ENCODE results near the gene IRF7. TPM values are rescaled to one million over a fixed set of nuclear protein-coding genes. Genes with fewer than 3 reads are reported as not detected.

The IRF7 gene
- total and polyA plus RNA-seq, 9 of the 15 experiments (the other 6 are each of a cell fraction or from before 2014, with no cell fraction given) = 0.27 to 7.6 (median 1.8) TPM

DNA sequence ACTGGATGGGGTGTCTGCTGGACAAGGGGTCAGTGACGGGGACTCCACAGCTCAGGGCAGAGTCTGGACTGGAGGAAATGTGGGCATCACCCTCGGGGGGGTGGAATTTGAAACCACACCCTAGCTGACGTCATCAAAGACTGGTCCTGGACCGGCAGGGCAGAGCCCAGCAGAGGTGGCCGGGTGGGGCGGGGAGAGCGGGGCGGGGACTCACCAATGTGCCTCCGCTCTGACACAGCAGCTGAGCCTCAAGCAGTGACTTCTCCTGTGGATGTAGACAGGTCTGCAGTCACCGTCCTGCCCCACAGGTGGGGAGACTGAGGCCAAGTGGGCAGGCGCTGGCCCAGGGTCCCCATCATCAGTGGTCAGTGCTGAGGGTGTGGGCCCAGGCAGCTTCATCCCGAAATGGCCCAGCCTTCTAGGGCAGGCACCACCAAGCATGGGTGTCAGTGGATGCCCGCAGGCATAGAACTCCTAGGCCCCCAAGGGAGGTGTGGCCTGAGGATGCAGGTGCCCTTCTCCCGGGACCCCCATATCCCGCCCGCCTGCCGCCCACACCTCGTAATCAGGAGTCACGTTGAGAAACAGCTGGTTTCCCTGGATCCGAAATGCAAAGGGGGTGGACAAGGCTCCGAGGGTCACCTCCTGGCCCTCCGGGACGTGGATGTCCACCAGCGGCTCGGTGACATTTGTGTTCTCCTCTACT is 8.4 kb upstream of the IRF7 start:
- H3K9ac ChIP-seq (ENCODE audit: insufficient read depth in 1 of 2, low read depth in 2 of 2, low read length in 2 of 2) = no peak overlapping the region

More for the DNA sequence above, 8.4 kb upstream of the IRF7 start:
- TF ChIP-seq FOXJ3 (CRISPR knock-in tag; IDR thresholded peaks at IDR 0.05) (no peak), POLR2G (IDR thresholded peaks at IDR 0.05; ENCODE audit: low read depth, low read length) (peak; percentile 5; the same call in 1 of the 2 replicates), HLTF (IDR thresholded peaks at IDR 0.05) (no peak), NFXL1 (CRISPR knock-in tag; IDR thresholded peaks at IDR 0.05) (no peak), ZNF696 (CRISPR knock-in tag; conservative IDR thresholded peaks at IDR 0.05) (no peak)
- TF ChIP-seq, protein P1, sequence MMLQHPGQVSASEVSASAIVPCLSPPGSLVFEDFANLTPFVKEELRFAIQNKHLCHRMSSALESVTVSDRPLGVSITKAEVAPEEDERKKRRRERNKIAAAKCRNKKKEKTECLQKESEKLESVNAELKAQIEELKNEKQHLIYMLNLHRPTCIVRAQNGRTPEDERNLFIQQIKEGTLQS (IDR thresholded peaks at IDR 0.05) = 0 out of 2 replicates have a peak, but pooled peaks have one; percentile 16
- TF ChIP-seq, protein P1 (CRISPR knock-in tag; conservative IDR thresholded peaks at IDR 0.05) = no peak
- FAIRE-seq (no peak), ATAC-seq (no peak), DNase-seq (ENCODE audit: extremely low read depth in 1 of 4, low spot score in 3 of 4) (no peak)
- no peak overlapping the region for H3K27ac ChIP-seq (ENCODE audit: extremely low read depth, low read depth, low read length)
- no peak overlapping the region for H3K4me3 ChIP-seq
- no peak overlapping the region for H2AFZ ChIP-seq (ENCODE audit: low read depth, low read length)
- H3K9me3 ChIP-seq (replicated peaks; ENCODE audit: control insufficient read depth, insufficient read depth, low read depth, low read length) = no peaks in the 10 kb centered on the region
- POLR2A ChIA-PET = interaction anchor here (0.6 to 0.8 kb wide), 3 partner anchors 8 to 22 kb away, joined by 3 to 4 read pairs (median 4); no protein-coding TSS in a partner anchor
- intact Hi-C loops (cut with micrococcal nuclease) = no loop called here
- peaks cover 0 to 58% of the 10 kb centered on the region in 2 experiments; a peak in 2 of 5 replicates for H3K4me1 ChIP-seq (replicated peaks in 1 of 2; ENCODE audit: control insufficient read depth in 2 of 2, insufficient read depth in 2 of 2, low read length in 2 of 2)
- no peaks in the 10 kb centered on the region for H4K20me1 ChIP-seq (replicated peaks; ENCODE audit: control insufficient read depth, insufficient read depth, low read length)
- no peaks in the 10 kb centered on the region for H3K27me3 ChIP-seq (ENCODE audit: control insufficient read depth in 2 of 2, insufficient read depth in 2 of 2, low read length in 2 of 2)
- H3K36me3 ChIP-seq (ENCODE audit: control insufficient read depth, insufficient read depth, low read length) = peaks cover 15% of the 10 kb centered on the region; the same call in 1 of the 3 replicates
- H3K9me1 ChIP-seq (ENCODE audit: control insufficient read depth, insufficient read depth, low read length) = no peaks in the 10 kb centered on the region
- WGBS (ENCODE audit: insufficient coverage, low coverage, missing lambda C conversion rate) = 82% methylated on average over 17 of the region's 25 CpGs
- no peaks in the 10 kb centered on the region for H3K79me2 ChIP-seq (ENCODE audit: control insufficient read depth, insufficient read depth, low read length)
- CTCF ChIA-PET (ENCODE audit: low intra/inter-chr PET ratio) = no interaction called here
- BruUV-seq (replicated peaks) = no TSS peak
- in situ Hi-C loops (cut with MboI) = no loop called here
- H3K4me2 ChIP-seq (ENCODE audit: insufficient read depth, low read length) = no peak overlapping the region
